Measurements from ENCODE around the gene ZFYVE9.
"Not testable (repeated sequence)": the region's sequence is repeated elsewhere in the genome, so short reads cannot be mapped to it uniquely, and the experiment has no call there.

The ZFYVE9 gene

GRCh38 chr1:52166996-52167753, 25.3 kb downstream of the ZFYVE9 start:
- H3K4me1 ChIP-seq (ENCODE audit: insufficient read depth, poor library complexity, severe bottlenecking): no peaks in the 10 kb centered on the region
- TF ChIP-seq, protein P1, sequence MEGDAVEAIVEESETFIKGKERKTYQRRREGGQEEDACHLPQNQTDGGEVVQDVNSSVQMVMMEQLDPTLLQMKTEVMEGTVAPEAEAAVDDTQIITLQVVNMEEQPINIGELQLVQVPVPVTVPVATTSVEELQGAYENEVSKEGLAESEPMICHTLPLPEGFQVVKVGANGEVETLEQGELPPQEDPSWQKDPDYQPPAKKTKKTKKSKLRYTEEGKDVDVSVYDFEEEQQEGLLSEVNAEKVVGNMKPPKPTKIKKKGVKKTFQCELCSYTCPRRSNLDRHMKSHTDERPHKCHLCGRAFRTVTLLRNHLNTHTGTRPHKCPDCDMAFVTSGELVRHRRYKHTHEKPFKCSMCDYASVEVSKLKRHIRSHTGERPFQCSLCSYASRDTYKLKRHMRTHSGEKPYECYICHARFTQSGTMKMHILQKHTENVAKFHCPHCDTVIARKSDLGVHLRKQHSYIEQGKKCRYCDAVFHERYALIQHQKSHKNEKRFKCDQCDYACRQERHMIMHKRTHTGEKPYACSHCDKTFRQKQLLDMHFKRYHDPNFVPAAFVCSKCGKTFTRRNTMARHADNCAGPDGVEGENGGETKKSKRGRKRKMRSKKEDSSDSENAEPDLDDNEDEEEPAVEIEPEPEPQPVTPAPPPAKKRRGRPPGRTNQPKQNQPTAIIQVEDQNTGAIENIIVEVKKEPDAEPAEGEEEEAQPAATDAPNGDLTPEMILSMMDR (IDR thresholded peaks at IDR 0.05; ENCODE audit: poor library complexity, severe bottlenecking): no peak
- no peaks in the 10 kb centered on the region for H3K27me3 ChIP-seq (ENCODE audit: insufficient read depth, poor library complexity, severe bottlenecking)
- ATAC-seq (ENCODE audit: low read depth): no peak
- H3K4me3 ChIP-seq (ENCODE audit: severe bottlenecking): no peak overlapping the region
- H3K36me3 ChIP-seq (ENCODE audit: low read depth): no peaks in the 10 kb centered on the region
- no peak overlapping the region for H3K27ac ChIP-seq (ENCODE audit: poor library complexity, severe bottlenecking)
- no peak for DNase-seq (ENCODE audit: low spot score)
- H3K9me3 ChIP-seq (ENCODE audit: severe bottlenecking): no peaks in the 10 kb centered on the region

DNA sequence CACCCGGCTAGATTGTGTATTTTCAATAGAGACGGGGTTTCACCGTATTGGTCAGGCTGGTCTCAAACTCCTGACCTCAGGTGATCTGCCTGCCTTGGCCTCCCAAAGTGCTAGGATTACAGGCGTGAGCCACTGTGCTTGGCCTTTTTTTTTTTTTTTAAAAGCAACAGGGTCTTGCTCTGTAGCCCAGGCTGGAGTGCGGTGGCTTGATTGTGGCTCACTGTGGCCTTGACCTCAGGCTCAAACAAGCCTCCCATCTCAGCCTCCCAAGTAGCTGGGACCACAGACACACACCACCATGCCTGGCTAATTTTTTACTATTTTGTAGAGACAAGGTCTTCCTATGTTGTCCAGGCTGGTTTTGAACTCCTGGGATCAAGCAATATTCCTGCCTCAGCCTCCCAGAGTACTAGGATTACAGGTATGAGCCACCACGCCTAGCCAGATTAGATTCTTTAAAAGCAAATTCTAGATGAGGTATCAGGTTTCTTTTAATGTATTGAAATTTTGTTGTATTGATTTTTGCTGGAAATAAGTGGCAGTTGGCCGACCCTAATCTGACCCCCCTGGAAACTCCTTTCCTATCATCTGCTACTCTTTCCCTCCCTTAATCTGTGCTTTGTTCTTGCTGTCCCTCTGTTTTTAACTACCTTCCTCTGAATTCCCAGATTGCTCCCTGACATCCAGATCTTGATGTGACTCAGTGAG, 26.6 kb downstream of the ZFYVE9 start:
- DNase-seq (ENCODE audit: low spot score) (no peak), ATAC-seq (ENCODE audit: low read depth) (no peak)
- Histone ChIP-seq H3K4me1 (ENCODE audit: insufficient read depth, poor library complexity, severe bottlenecking) (no peaks in the 10 kb centered on the region), H3K27me3 (ENCODE audit: insufficient read depth, poor library complexity, severe bottlenecking) (no peaks in the 10 kb centered on the region), H3K36me3 (ENCODE audit: low read depth) (no peaks in the 10 kb centered on the region), H3K27ac (ENCODE audit: poor library complexity, severe bottlenecking) (no peak overlapping the region), H3K9me3 (ENCODE audit: severe bottlenecking) (no peaks in the 10 kb centered on the region), H3K4me3 (ENCODE audit: severe bottlenecking) (no peak overlapping the region)
- TF ChIP-seq, protein P1 (IDR thresholded peaks at IDR 0.05; ENCODE audit: poor library complexity, severe bottlenecking): no peak

- H3K4me1 ChIP-seq (ENCODE audit: insufficient read depth, poor library complexity, severe bottlenecking); DNase-seq (ENCODE audit: low spot score); H3K27me3 ChIP-seq (ENCODE audit: insufficient read depth, poor library complexity, severe bottlenecking); H3K4me3 ChIP-seq (ENCODE audit: severe bottlenecking); H3K27ac ChIP-seq (ENCODE audit: poor library complexity, severe bottlenecking); ATAC-seq (ENCODE audit: low read depth); H3K36me3 ChIP-seq (ENCODE audit: low read depth); H3K9me3 ChIP-seq (ENCODE audit: severe bottlenecking): not testable (repeated sequence)
Measured at GRCh38 chr1:52171149-52171548, 29.3 kb downstream of the ZFYVE9 start.

GRCh38 chr1:52179073-52179472, 37.2 kb downstream of the ZFYVE9 start:
- Histone ChIP-seq H3K4me1 (ENCODE audit: insufficient read depth, poor library complexity, severe bottlenecking) (no peaks in the 10 kb centered on the region), H3K27me3 (ENCODE audit: insufficient read depth, poor library complexity, severe bottlenecking) (no peaks in the 10 kb centered on the region), H3K9me3 (ENCODE audit: severe bottlenecking) (peaks cover 4% of the 10 kb centered on the region), H3K27ac (ENCODE audit: poor library complexity, severe bottlenecking) (no peak overlapping the region), H3K4me3 (ENCODE audit: severe bottlenecking) (no peak overlapping the region), H3K36me3 (ENCODE audit: low read depth) (no peaks in the 10 kb centered on the region)
- ATAC-seq (ENCODE audit: low read depth) (no peak), DNase-seq (ENCODE audit: low spot score) (no peak)
- TF ChIP-seq, protein P1 (IDR thresholded peaks at IDR 0.05; ENCODE audit: poor library complexity, severe bottlenecking): no peak

DNA sequence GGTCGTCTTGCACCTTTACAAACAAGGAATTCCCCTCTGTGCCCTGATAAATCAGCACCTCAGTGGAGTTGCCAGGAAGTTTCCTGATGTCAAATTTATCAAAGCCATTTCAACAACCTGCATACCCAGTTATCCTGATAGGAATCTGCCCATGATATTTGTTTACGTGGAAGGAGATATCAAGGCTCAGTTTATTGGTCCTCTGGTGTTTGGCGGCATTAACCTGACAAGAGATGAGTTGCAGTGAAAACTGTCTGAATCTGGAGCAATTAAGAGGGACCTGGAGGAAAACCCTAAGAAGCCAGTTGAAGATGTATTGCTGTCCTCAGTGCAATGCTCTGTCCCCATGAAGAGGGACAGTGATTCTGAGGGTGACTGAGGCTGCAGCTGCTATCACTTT, 38.3 kb downstream of the ZFYVE9 start:
- H3K4me3 ChIP-seq (ENCODE audit: severe bottlenecking): no peak overlapping the region
- H3K9me3 ChIP-seq (ENCODE audit: severe bottlenecking): peaks cover 4% of the 10 kb centered on the region
- no peaks in the 10 kb centered on the region for H3K27me3 ChIP-seq (ENCODE audit: insufficient read depth, poor library complexity, severe bottlenecking)
- no peak overlapping the region for H3K27ac ChIP-seq (ENCODE audit: poor library complexity, severe bottlenecking)
- DNase-seq (ENCODE audit: low spot score) (no peak), ATAC-seq (ENCODE audit: low read depth) (no peak)
- TF ChIP-seq, protein P1 (IDR thresholded peaks at IDR 0.05; ENCODE audit: poor library complexity, severe bottlenecking): no peak
- no peaks in the 10 kb centered on the region for H3K36me3 ChIP-seq (ENCODE audit: low read depth)
- no peaks in the 10 kb centered on the region for H3K4me1 ChIP-seq (ENCODE audit: insufficient read depth, poor library complexity, severe bottlenecking)

GRCh38 chr1:52181759-52182158, 39.9 kb downstream of the ZFYVE9 start:
- ATAC-seq (ENCODE audit: low read depth); DNase-seq (ENCODE audit: low spot score); H3K36me3 ChIP-seq (ENCODE audit: low read depth); H3K27ac ChIP-seq (ENCODE audit: poor library complexity, severe bottlenecking); H3K9me3 ChIP-seq (ENCODE audit: severe bottlenecking); H3K4me3 ChIP-seq (ENCODE audit: severe bottlenecking); H3K4me1 ChIP-seq (ENCODE audit: insufficient read depth, poor library complexity, severe bottlenecking); H3K27me3 ChIP-seq (ENCODE audit: insufficient read depth, poor library complexity, severe bottlenecking): not testable (repeated sequence)

DNA sequence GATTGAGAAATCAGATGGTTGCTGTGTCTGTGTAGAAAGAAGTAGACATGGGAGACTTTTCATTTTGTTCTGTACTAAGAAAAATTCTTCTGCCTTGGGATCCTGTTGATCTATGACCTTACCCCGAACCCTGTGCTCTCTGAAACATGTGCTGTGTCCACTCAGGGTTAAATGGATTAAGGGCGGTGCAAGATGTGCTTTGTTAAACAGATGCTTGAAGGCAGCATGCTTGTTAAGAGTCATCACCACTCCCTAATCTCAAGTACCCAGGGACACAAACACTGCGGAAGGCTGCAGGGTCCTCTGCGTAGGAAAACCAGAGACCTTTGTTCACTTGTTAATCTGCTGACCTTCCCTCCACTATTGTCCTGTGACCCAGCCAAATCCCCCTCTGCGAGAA, 40.4 kb downstream of the ZFYVE9 start:
- DNase-seq (ENCODE audit: low spot score); H3K4me1 ChIP-seq (ENCODE audit: insufficient read depth, poor library complexity, severe bottlenecking); H3K9me3 ChIP-seq (ENCODE audit: severe bottlenecking); H3K27ac ChIP-seq (ENCODE audit: poor library complexity, severe bottlenecking); H3K27me3 ChIP-seq (ENCODE audit: insufficient read depth, poor library complexity, severe bottlenecking); ATAC-seq (ENCODE audit: low read depth); H3K4me3 ChIP-seq (ENCODE audit: severe bottlenecking); H3K36me3 ChIP-seq (ENCODE audit: low read depth): not testable (repeated sequence)

Data from RWPE2 (cell line).